IPS-18c (cell line): ENCODE results near the gene ANKLE2.
"Not testable (repeated sequence)": the region's sequence is repeated elsewhere in the genome, so short reads cannot be mapped to it uniquely, and the experiment has no call there.

Source experiments
- H3K4me3 ChIP-seq: 2 replicates; pipeline ENCODE4 v1.7.0; 2013; ENCODE audit warnings: low read depth, mild to moderate bottlenecking, low read length, moderate library complexity; ENCODE audit not compliant: insufficient read depth
- H3K9me3 ChIP-seq: one replicate; pipeline ENCODE4 v1.6.1; 2013; ENCODE audit warnings: mild to moderate bottlenecking, low read length, moderate library complexity; ENCODE audit not compliant: control insufficient read depth, insufficient read depth

Gene ANKLE2

DNA sequence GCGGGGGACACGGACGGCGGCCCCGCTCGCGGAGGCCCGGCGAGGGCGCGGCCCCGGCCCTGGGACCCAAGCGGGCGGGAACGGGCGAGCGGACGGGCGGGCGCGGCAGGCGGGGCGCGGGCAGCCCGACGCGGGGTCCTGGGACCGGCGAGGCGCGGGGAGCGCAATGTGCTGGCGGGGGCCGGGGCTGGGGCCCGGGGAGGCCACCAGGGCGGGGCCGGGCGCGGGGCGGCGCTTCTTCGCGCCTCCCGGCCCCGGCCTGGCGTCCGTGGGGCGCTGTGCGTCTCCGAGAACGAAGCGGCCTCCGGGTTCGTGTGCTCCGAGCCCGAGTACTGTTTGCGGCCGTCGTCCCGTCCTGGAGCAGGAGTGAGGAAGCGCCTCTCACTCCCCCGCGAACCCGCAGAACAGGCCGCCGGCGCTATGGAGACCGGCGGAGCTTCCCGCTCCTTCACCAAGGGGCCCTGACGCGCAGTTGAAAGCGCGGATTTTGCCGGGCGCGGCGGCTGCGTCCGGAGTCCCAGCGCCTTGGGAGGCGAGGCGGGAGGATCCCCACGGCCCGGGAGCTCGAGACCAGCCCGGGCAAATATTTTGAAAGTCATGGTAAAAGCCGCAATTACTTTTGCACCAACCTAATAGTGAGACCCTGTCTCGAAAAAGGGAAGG lies 420 bp upstream of the ANKLE2 start:
- Histone ChIP-seq H3K4me3 (peak overlapping the region; percentile 70), H3K9me3 (no peaks in the 10 kb centered on the region)

DNA sequence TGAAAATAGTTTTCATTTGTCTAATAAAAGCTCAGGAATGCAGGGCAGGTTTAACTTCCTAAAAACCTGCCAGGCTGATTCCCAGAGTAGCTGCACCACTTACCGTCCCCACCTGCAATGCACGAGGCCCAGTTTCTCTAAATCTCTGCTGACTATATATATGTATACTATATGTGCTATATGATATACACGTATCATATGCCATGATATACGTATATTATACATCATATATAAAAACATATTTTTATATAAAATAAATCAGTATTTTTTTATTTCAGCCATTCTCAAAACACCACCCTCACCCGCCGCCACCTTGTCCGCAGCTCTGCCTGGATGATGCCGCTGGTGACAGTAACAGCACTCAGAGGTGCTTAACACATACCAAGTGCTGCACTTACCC lies 2.3 kb downstream of the ANKLE2 start:
- H3K9me3 ChIP-seq, result no peaks in the 10 kb centered on the region
- no peak overlapping the region for H3K4me3 ChIP-seq

DNA sequence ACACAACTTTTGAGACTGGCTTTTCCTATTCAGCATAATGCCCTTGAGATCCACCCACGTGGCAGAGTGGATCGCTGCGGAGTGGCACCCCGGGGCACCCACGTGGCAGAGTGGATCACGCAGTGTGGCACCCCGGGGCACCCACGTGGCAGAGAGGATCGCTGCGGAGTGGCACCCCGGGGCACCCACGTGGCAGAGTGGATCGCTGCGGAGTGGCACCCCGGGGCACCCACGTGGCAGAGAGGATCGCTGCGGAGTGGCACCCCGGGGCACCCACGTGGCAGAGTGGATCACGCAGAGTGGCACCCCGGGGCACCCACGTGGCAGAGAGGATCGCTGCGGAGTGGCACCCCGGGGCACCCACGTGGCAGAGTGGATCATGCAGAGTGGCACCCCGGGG lies 2.8 kb downstream of the ANKLE2 start:
- H3K4me3 ChIP-seq, H3K9me3 ChIP-seq: not testable (repeated sequence)

DNA sequence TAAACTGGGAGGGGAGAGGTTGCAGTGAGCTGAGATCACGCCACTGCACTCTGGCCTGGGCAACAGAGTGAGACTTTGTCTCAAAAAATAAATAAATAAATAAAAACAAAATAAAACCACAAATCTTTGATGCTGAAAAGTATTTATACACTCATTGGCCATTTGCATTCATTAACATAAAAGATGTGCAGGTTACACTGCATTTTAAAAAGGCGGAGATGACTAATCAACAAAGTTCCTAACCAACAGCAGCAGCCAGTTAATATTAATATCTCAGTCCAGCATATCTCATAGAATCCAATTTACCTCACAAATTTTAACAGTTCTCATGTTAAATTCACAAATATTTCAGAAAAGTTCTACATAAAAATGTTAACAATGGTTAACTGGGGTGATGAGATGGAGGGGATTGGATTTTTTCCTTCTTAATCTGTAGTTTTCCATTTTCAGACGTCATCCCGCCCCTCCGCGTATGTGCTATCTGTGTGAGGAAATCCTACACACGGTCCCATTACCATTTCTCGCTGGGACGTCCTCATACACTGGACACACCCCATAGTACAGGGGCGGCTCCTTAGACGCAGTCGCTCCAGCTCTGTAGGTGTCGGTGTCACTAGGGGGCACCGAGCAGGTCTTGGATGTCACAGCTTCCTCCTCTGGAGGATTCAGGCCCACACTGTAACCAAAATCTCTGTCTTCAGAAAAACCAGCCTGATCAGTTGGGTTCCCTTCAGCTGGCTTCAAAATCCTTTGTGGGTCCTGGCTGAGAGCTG lies 7.3 kb downstream of the ANKLE2 start:
- no peak overlapping the region for H3K4me3 ChIP-seq
- no peaks in the 10 kb centered on the region for H3K9me3 ChIP-seq

DNA sequence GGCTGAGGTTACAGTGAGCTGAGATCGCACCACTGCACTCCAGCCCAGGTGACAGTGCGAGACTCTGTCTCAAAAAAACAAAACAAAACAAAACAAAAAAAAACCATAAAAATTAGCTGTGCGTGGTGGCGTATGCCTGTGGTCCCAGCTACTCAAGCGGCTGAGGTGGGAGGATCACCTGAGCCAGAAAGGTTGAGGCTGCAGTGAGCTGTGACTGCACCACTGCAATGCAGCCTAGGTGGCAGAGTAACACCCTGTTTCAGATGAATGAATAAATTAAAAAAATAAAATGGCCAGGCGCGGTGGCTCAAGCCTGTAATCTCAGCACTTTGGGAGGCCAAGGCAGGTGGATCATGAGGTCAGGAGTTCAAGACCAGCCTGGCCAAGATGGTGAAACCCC lies 8.0 kb downstream of the ANKLE2 start:
- not testable (repeated sequence) for H3K4me3 ChIP-seq, H3K9me3 ChIP-seq

DNA sequence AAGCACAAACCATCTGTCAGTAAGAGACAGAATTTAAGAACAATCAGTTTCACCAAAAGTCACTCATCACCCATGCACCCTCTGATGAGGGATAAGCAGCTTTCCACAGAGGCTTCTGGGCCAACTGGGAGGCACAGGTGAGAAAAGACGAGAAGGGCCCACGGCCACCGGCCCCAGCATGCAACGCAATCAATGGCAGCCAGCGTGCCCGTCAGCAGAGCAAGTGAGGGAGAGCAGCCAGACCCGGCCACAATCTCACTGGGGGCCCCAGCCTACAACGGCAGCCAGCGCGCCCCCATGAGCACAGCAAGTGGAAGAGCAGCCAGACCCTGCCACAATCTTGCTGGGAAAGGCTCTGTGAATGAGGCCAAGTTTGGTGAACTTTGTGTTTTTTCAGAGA lies 13.3 kb downstream of the ANKLE2 start:
- H3K4me3 ChIP-seq, result no peak overlapping the region
- H3K9me3 ChIP-seq, result no peaks in the 10 kb centered on the region

DNA sequence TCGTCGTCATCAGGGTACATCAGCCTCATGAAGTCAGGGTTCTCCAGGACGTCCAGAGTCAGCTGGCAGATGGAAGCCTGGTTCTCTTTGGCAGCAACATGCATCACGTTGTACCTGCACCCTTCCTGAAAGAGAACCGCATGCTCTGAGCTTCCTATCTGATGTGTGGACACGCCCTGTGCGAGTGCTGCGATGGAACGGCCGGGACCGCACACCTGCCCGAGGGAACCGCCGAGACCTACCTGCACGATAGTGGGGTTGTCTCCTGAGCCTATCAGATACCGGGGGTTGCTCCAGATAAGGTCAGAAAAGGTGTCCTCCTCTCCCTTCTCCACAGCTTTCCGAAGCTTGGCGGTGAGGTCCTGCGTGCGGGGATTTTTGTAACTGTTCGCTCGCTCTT lies 13.7 kb downstream of the ANKLE2 start:
- H3K4me3 ChIP-seq, result no peak overlapping the region
- H3K9me3 ChIP-seq, result no peaks in the 10 kb centered on the region

DNA sequence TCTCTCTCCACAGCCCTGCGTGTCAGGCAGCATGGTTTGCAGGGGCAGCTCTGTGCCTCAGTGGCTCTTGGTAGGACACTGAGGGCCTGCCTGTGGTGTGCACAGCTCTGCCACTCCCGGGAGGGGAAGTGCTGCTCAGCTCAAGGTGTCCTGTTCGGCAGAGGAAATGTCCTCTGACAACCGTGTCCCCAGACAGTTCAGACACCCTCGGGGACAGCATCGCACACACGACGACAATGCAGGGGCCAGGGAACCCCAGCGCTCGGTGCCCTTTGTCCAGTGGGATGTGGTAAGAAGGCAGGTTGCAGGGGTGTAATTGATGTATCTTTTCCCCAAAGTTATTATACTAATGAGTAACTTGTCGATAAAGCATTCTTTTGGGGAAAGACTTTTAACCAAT lies 14.2 kb downstream of the ANKLE2 start:
- Histone ChIP-seq H3K9me3 (no peaks in the 10 kb centered on the region), H3K4me3 (no peak overlapping the region)

DNA sequence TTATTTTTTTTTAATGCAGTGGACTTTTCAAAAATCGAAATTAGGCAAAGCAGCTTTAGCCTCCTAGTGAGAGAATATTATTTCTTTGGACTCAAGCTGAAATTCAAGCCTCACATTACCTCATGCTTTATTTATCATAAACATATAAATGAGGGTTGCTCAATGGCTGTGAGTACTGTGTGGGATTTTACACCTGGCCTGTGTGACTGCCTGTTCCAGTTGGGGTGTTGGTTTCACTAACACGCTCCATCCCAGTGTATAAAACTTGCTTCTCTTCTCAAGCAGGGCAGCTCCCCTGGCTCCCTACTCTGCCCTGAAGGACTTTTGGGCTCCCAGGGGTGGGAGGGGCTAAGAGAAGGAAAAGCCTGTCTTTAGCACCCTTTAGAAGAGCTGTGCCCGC lies 15.0 kb downstream of the ANKLE2 start:
- Histone ChIP-seq H3K9me3 (no peaks in the 10 kb centered on the region), H3K4me3 (no peak overlapping the region)

DNA sequence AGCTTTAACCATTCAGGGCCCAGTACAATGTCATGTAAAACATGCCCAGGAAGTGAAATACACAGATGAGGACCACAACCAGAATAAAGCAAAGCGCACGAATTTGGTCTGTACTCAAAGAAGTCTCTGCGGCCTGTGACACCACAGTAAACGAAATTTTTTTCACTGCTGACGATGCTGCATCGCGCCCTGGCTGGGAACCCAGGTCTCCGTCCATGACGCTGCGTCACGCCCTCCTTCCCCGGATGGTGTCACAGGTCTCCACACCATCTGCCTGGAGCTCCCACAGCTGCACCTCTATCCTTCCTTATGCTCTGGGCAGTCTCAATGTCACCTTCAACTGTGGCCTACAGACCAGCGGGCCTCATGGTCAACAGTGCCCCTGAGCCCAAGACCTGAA lies 17.8 kb downstream of the ANKLE2 start:
- H3K4me3 ChIP-seq, result no peak overlapping the region
- H3K9me3 ChIP-seq, result no peaks in the 10 kb centered on the region

DNA sequence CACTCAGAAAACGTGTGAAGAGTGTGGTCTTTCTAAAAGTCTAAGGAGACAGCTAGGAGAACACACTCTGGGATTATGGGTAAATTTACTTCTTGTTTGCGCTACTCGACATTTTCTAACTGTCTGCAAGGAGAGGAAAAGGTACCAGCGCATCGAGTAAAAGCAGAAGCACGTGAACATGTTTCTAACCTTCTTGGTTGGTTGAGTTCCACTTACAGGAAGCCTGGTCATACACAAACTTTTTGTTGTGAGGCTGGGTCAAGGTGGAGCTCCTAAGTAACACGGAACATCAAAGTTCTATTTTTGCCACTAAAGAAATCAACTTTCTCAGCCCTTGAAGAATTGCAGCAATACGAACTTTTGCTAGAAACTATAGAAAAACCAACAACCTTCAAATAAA lies 20.0 kb downstream of the ANKLE2 start:
- Histone ChIP-seq H3K9me3 (no peaks in the 10 kb centered on the region), H3K4me3 (no peak overlapping the region)

DNA sequence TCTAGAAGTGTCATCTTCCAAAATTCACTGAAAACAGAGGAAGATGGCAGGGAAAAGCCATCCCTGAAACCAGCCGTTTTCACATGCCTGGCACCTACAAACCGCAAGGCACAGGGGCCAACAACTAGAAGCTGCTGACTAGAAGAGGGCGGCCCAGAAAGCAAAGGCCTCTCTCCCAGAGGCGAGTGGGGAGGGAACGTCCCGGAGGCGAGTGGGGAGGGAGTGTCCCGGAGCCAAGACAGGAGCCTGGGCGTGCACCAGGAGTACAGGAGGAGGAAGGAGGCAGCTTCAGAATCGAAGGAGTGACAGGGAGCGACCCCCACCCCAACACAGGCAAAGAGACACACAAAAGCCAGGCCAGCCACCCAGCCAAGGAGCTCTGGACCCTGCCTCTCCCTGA lies 21.0 kb downstream of the ANKLE2 start:
- H3K9me3 ChIP-seq, result no peaks in the 10 kb centered on the region
- H3K4me3 ChIP-seq, result no peak overlapping the region

DNA sequence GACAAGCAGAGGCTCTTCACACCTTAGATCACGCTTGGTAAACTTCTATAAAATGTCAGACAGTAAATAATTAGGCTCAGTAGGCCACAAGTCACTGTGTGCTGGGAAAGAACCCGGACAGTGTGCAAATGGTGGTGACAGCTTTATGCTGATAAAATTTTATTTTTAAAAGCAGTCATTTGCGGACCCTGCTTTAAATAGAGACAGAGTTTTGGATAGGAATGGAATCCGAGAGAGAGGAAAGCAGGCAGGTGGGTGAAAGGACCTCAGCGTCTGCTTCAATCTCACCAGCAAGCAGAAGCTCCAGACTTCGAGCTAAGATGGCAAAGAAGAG lies 21.4 kb downstream of the ANKLE2 start:
- Histone ChIP-seq H3K9me3 (no peaks in the 10 kb centered on the region), H3K4me3 (no peak overlapping the region)

DNA sequence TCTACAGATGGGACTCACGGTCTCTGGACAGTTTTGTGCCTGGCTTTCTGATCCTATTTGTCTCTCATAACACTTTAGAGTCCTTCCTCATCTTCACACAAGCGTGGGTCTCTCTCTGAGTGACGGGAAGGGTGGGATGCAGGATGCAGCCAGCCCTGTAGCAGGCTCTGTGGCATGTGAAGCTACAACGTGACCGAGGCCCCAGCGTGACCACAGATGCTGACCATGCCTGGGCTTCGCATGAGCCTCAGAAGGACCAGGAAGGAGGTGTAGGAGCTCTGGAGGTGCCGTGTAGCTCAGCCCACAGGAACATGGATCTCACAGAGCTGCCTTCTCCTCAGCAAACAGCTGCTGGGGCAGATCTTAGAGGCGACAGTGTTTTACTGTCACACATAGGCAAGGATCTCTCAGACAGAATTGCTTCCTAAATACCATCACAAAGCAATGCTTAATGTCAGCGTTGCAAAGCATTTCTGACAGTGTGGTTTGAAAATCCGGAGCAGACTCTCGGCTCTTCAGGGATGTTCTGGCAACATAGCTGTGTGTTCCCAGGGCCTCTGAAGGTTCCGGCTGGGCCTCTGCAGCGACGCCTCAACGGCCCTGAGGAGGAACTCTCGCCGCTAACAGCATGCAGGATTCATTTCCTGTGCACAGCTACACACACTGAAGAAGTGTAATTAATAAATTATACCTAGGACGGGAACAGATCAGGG lies 21.9 kb downstream of the ANKLE2 start:
- H3K9me3 ChIP-seq, result no peaks in the 10 kb centered on the region
- H3K4me3 ChIP-seq, result no peak overlapping the region

DNA sequence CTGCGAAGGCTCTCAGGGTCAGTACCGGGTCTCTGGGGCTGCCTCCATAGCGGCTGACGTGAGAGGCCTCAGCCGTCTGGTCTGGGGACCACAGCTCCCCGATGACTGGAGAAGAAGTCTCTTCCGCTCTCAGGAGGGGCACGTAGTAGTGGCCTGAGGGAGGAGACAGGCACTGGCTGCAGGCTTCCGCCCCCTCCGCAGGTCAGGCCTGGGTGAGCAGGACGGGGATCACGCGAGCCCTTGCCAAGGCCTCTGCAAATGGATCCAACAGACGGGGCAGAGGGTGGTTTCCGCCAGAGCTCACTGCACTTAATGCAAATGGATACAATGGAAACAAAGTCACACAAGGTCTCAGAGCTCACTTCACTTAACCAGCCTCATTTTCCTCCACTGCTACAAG lies 24.7 kb downstream of the ANKLE2 start:
- Histone ChIP-seq H3K9me3 (no peaks in the 10 kb centered on the region), H3K4me3 (no peak overlapping the region)

DNA sequence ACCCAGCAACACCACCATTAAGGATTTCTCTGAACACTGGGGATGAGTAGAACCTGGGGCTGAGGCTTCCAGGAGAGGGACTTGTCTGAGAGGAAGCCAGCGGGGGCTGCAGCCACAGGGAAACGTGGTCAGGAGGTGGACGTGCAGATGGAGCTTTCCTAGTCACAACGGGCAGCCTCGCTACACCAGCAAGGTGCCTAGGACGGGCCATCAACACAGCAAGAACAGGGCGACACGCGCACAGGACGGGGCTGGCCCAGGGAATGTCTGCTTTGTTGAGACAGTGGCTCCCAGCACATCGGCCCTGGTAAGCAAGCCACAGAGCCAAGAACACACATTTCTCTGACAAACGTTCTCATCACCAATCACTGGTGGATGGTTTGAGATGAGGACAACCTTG lies 25.3 kb downstream of the ANKLE2 start:
- H3K4me3 ChIP-seq, result no peak overlapping the region
- peaks cover 2% of the 10 kb centered on the region for H3K9me3 ChIP-seq

DNA sequence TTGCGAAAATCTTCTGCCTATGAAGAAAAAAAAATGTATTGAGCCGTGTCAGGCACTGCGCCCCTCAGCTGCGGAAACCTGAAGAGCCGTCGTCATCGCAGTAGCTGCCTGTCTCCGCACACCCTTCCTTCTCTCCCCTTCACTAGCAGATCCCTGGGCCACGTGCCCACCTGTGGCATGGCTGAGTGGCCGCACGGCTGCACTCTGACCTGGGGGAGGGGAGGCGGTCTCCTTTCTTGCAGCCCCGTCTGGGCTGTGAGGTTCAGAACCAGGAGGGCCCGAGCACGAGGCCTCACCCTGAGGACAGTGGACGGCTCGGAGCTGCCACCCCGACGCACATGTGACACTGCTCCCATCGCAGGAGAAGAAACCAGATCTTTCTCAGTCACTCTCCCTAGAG lies 26.1 kb downstream of the ANKLE2 start:
- Histone ChIP-seq H3K4me3 (no peak overlapping the region), H3K9me3 (peaks cover 3% of the 10 kb centered on the region)

DNA sequence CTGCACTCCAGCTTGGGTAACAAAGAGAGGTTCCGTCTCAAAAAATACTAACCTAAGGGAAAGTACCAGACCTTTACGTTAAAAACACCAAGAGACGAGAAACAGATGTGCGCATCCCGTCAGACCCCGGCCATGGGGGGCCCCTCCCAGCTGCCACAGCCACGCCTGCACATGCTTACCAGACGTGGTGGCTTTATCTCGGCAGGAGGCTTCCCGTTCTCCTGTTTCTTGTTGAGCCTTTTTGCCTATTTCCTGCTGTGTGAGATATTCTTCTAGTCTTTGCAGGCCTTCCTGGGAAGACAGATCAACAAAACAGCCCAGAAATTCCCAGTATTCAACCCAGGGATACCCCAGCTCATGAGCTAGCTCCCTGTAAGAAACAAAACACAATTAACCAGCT lies 27.4 kb downstream of the ANKLE2 start:
- Histone ChIP-seq H3K9me3 (peaks cover 6% of the 10 kb centered on the region), H3K4me3 (no peak overlapping the region)
